ENCODE results near the gene ZNF385B. TPM values are rescaled to one million over a fixed set of nuclear protein-coding genes. Genes with fewer than 3 reads are reported as not detected.

The ZNF385B gene
- total RNA-seq = not detected in 2 replicates

DNA sequence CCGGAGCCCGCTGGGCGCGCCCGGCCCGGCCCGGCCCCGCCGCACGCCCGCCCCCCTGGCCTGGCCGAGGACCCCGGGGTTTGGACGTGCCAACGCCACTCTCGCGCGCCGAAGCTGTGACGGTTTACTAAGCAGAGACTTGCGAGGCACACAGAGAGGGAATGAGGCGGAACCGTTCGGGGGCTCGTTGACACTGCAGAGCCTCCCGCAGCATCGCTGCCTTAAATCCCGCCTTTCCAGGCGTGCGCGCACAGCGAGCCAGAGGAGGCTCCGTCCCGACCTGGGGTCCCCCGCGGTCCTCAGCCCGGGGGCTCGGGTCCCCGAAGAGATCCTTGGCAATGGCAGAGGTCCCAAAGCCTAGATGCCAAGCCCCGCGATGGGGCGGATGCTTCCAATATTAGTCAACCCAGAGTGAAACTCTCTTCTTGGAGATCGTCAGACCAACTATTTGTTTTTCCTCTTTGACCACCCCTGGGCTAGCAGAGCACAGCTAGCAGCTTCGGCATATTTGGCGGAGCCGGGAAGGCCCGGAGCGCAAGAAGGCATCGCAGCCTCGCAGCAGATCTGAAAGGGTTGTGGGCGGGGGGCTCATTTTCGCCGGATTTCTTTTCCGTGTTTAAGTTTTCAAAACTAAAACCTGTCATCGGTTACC, at the start of gene ZNF385B:
Gene ZNF385B (minus strand): TSS at position 197 of the 652 bp plus-strand sequence.

Other genes starting within 250 kb of the ZNF385B start
- gene CWC22, start 145.7 kb upstream of the ZNF385B start, total RNA-seq = 7.5 and 10.5 TPM in 2 replicates